ENCODE data around the gene CERS6. TPM values are rescaled to one million over a fixed set of nuclear protein-coding genes. Genes with fewer than 3 reads are reported as not detected.
A peak's percentile ranks its signal among the peaks of the same experiment; 100 is the strongest.
"Not testable (repeated sequence)": the region's sequence is repeated elsewhere in the genome, so short reads cannot be mapped to it uniquely, and the experiment has no call there.

The CERS6 gene
- total RNA-seq, 4 donors from 2014 or later: 45.0 to 61.2 (median 56.4) TPM

DNA sequence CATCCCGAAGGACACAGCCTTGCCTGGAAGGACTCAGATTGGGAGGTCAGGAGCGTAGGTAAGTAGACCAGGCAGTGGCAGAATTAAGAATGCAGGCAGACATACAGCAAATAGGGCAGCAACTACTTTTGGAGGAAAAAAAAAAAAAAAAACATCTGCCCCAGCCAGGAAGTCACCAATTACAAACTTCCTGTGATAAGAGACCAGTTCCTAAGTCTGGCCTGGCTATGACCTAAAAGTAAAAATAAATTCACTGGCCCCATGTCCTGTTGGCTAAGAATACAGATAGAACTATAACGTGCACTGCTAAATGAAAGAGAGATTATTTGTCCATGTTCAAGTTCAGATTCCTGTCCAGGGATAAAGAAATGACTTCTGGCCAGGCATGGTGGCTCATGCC, 301.2 kb downstream of the CERS6 start:
- ATAC-seq: no peak

DNA sequence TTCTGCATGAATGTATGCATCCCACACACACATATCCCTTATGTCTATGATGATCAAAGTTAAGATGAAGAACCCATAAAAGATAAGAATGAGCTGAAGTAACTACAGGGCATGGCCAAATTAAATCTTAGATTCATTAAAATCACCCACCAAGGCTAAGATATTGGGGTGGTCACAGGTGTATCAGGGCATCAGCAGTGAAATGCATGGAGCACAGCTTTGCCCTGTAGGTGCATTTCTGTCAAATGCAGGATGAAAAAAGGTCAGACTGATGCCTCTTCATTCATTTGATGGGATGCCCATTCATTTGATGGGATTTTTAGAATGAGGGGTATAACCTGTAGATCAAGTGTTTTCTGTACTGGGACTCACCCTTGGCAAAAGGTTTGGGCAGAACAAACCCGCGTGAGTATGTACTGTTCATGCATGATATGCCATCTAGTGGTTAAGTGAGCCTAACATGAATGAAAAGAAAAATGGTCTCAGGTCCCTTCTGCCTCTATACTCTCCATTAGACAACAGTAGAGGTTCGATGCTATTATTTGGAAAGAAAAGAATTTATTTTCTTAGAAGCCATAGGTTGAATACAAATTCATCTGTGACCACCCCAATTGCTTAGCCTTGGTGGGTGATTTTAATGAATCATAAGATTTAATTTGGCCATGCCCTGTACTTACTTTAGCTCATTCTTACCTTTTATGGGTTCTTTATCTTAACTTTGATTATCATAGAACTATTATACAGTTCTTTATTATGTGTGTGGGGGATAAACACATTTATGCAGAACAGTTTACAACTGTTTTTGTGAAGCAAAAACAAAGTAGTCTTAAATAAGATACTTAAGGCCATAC, 303.1 kb downstream of the CERS6 start:
- Histone ChIP-seq H3K27me3 (no peaks in the 10 kb centered on the region), H3K27ac (no peak overlapping the region), H3K9me3 (no peaks in the 10 kb centered on the region), H3K36me3 (no peaks in the 10 kb centered on the region), H3K4me1 (peaks cover 0 to 5% (median 0%) of the 10 kb centered on the region in 3 donors), H3K4me3 (no peak overlapping the region)
- peak; percentile 50 for ATAC-seq
- WGBS, 2 donors (ENCODE audit: low coverage in 1 of 2): 14 to 28% methylated on average over 3 of the region's 3 CpGs
- TF ChIP-seq, protein P1, sequence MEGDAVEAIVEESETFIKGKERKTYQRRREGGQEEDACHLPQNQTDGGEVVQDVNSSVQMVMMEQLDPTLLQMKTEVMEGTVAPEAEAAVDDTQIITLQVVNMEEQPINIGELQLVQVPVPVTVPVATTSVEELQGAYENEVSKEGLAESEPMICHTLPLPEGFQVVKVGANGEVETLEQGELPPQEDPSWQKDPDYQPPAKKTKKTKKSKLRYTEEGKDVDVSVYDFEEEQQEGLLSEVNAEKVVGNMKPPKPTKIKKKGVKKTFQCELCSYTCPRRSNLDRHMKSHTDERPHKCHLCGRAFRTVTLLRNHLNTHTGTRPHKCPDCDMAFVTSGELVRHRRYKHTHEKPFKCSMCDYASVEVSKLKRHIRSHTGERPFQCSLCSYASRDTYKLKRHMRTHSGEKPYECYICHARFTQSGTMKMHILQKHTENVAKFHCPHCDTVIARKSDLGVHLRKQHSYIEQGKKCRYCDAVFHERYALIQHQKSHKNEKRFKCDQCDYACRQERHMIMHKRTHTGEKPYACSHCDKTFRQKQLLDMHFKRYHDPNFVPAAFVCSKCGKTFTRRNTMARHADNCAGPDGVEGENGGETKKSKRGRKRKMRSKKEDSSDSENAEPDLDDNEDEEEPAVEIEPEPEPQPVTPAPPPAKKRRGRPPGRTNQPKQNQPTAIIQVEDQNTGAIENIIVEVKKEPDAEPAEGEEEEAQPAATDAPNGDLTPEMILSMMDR (IDR thresholded peaks at IDR 0.05): peak; percentile 51 to 72 (median 69)
- TF ChIP-seq POLR2AphosphoS5 (IDR thresholded peaks at IDR 0.05): no peak
- no peak for TF ChIP-seq POLR2A (IDR thresholded peaks at IDR 0.05)

More for the DNA sequence above, 301.2 kb downstream of the CERS6 start:
- Histone ChIP-seq H3K9me3 (no peaks in the 10 kb centered on the region), H3K27me3 (no peaks in the 10 kb centered on the region), H3K4me3 (no peak overlapping the region), H3K4me1 (peaks cover 0 to 5% (median 0%) of the 10 kb centered on the region in 3 donors), H3K36me3 (no peaks in the 10 kb centered on the region), H3K27ac (no peak overlapping the region)
- TF ChIP-seq, protein P1 (IDR thresholded peaks at IDR 0.05): no peak
- TF ChIP-seq POLR2AphosphoS5 (IDR thresholded peaks at IDR 0.05) (no peak), EP300 (IDR thresholded peaks at IDR 0.05) (no peak), POLR2A (IDR thresholded peaks at IDR 0.05) (no peak)
- 62 to 74% methylated on average over 2 to 3 of the region's 3 CpGs for WGBS, 2 donors (ENCODE audit: low coverage in 1 of 2)

DNA sequence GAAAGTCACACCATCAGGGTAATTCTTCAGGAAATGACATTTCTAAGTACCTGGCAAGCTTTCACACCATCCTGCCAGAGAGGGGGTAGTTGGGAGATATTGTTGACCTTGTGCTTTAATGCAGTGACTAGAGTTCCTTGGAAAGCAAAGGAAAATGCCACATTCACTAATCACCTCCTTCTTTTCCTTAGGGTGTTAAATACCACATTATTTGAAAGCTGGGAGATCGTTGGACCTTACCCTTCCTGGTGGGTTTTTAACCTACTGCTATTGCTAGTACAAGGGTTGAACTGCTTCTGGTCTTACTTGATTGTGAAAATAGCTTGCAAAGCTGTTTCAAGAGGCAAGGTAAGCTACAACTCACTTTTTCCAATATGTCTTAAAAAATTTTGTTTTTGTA, 309.3 kb downstream of the CERS6 start:
- 82 to 86% methylated on average over 1 of the region's 1 CpG for WGBS, 2 donors (ENCODE audit: low coverage in 1 of 2)
- H3K36me3 ChIP-seq: peaks cover 0 to 13% of the 10 kb centered on the region in 2 donors
- no peak overlapping the region for H3K4me3 ChIP-seq
- H3K27me3 ChIP-seq: no peaks in the 10 kb centered on the region
- TF ChIP-seq, protein P1 (IDR thresholded peaks at IDR 0.05): no peak
- TF ChIP-seq POLR2A (IDR thresholded peaks at IDR 0.05) (no peak), EP300 (IDR thresholded peaks at IDR 0.05) (no peak), POLR2AphosphoS5 (IDR thresholded peaks at IDR 0.05) (no peak)
- no peak for ATAC-seq
- H3K27ac ChIP-seq: no peak overlapping the region
- no peaks in the 10 kb centered on the region for H3K4me1 ChIP-seq
- no peaks in the 10 kb centered on the region for H3K9me3 ChIP-seq

DNA sequence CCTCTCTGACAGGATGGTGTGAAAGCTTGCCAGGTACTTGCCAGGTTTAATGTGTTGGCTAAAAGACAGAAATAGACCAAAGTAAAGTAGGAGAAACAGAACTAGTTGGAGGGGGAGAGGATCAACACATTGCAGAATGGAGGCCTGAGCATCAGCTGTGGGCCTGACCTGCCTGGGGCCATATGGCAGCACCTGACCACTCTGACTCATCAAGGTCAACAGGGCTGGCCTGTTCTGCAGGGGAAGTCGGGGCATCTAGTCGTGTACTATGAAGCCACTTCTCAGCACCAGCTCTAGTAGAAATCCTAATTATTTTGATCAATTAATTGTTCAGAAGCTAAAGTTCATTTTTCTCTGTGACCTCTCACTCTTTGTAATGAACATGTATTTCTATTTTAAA, 310.5 kb downstream of the CERS6 start:
- Histone ChIP-seq H3K27ac (no peak overlapping the region), H3K4me3 (no peak overlapping the region), H3K27me3 (no peaks in the 10 kb centered on the region), H3K9me3 (no peaks in the 10 kb centered on the region), H3K36me3 (peaks cover 0 to 13% of the 10 kb centered on the region in 2 donors), H3K4me1 (no peaks in the 10 kb centered on the region)
- TF ChIP-seq POLR2AphosphoS5 (IDR thresholded peaks at IDR 0.05) (no peak), POLR2A (IDR thresholded peaks at IDR 0.05) (no peak), EP300 (IDR thresholded peaks at IDR 0.05) (no peak)
- TF ChIP-seq, protein P1 (IDR thresholded peaks at IDR 0.05): no peak
- ATAC-seq: no peak
- WGBS, 2 donors (ENCODE audit: low coverage in 1 of 2): 45 to 75% methylated on average over 2 of the region's 2 CpGs

DNA sequence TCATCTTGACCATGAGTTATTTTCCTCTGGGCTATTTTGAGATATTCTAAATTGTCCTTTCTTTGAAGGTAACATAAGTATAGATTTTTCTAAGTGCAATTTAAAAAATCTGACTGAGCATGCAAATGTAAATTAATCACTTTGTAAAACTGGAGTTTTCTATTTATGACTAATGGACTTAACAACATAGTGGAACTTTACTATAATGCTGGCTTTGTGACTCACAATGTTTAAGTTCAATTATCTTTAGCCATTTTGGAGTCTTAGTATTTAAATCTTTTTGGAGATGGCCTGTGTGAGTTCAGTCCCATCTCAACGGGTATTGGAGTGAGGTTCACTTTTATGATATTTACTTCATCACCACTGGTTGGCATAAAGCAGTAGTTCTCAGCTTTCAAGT, 311.2 kb downstream of the CERS6 start:
- Histone ChIP-seq H3K27me3 (no peaks in the 10 kb centered on the region), H3K9me3 (no peaks in the 10 kb centered on the region), H3K4me1 (no peaks in the 10 kb centered on the region), H3K27ac (no peak overlapping the region), H3K36me3 (peaks cover 0 to 13% of the 10 kb centered on the region in 2 donors), H3K4me3 (no peak overlapping the region)
- 25 to 44% methylated on average over 1 of the region's 1 CpG for WGBS, 2 donors (ENCODE audit: low coverage in 1 of 2)
- no peak for ATAC-seq
- TF ChIP-seq POLR2A (IDR thresholded peaks at IDR 0.05): no peak
- TF ChIP-seq EP300 (IDR thresholded peaks at IDR 0.05): no peak
- no peak for TF ChIP-seq POLR2AphosphoS5 (IDR thresholded peaks at IDR 0.05)
- TF ChIP-seq, protein P1 (IDR thresholded peaks at IDR 0.05): no peak

DNA sequence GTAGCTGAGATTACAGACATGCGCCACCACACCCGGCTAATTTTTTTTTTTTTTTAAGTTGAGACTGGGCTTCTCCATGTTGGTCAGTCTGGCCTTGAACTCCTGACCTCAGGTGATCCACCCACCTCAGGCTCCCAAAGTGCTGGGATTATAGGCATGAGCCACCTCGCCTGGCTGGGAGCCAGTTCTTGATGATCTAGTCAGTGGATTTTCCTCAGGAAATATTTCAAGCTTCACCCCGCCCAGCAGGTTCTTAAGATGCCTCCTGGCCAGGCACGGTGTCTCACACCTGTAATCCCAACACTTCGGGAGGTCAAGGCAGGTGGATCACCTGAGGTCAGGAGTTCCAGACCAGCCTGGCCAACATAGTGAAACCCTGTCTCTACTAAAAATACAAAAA, 312.3 kb downstream of the CERS6 start:
- H3K4me1 ChIP-seq, H3K4me3 ChIP-seq, ATAC-seq, H3K27ac ChIP-seq, H3K27me3 ChIP-seq, H3K9me3 ChIP-seq: not testable (repeated sequence)
- peaks cover 0 to 13% of the 10 kb centered on the region in 2 donors for H3K36me3 ChIP-seq
- 79 to 97% methylated on average over 5 of the region's 6 CpGs for WGBS, 2 donors (ENCODE audit: low coverage in 1 of 2)
